Activated T-helper 17 cell treated with anti-CD3 and anti-CD28 coated beads, Interleukin-2, amount 50 U/mL, for 72 hours (primary cell): ENCODE data around the gene CPNE8. TPM values are rescaled to one million over a fixed set of nuclear protein-coding genes. Genes with fewer than 3 reads are reported as not detected.

Source experiments
- ATAC-seq: fragments of 150-1000 bp; cut with Tn5 transposase; replicated peaks from 2 replicates; pipeline ENCODE4 v1.10.0; 2021; ENCODE audit warnings: mild to moderate bottlenecking, moderate library complexity
- H3K27ac Mint-ChIP-seq: one replicate; pipeline ENCODE4 v1.8.0; 2022; ENCODE audit warnings: mixed read lengths
- H3K27me3 Mint-ChIP-seq: one replicate; pipeline ENCODE4 v1.8.0; 2022; ENCODE audit warnings: mixed read lengths
- H3K36me3 Mint-ChIP-seq: one replicate; pipeline ENCODE4 v1.8.0; 2022; ENCODE audit warnings: low read depth, mild to moderate bottlenecking, mixed read lengths
- H3K4me1 Mint-ChIP-seq: one replicate; pipeline ENCODE4 v1.8.0; 2022; ENCODE audit warnings: mixed read lengths
- H3K4me3 Mint-ChIP-seq: one replicate; pipeline ENCODE4 v1.8.0; 2022; ENCODE audit warnings: mild to moderate bottlenecking, mixed read lengths
- H3K9me3 Mint-ChIP-seq: one replicate; pipeline ENCODE4 v1.8.0; 2022; ENCODE audit warnings: mixed read lengths
- total RNA-seq, 2 donors: library from RNA; stranded (reverse); gene quantifications; one replicate each; pipeline ENCODE4 v1.2.3, GENCODE V29; 2022

Gene CPNE8
- total RNA-seq, 2 donors from 2014 or later, result 3.8 to 5.4 TPM

GRCh38 chr12:38633511-38633910 lies 271.9 kb downstream of the CPNE8 start:
- Mint-ChIP-seq H3K4me3 (no peak overlapping the region), H3K9me3 (peaks cover 6% of the 10 kb centered on the region), H3K27ac (no peak overlapping the region), H3K27me3 (no peaks in the 10 kb centered on the region), H3K4me1 (no peaks in the 10 kb centered on the region), H3K36me3 (no peaks in the 10 kb centered on the region)
- ATAC-seq, result no peak

GRCh38 chr12:38629064-38629463 lies 276.3 kb downstream of the CPNE8 start:
- Mint-ChIP-seq H3K27me3 (no peaks in the 10 kb centered on the region), H3K36me3 (no peaks in the 10 kb centered on the region), H3K9me3 (peaks cover 7% of the 10 kb centered on the region), H3K4me1 (no peaks in the 10 kb centered on the region), H3K4me3 (no peak overlapping the region), H3K27ac (no peak overlapping the region)
- ATAC-seq, result no peak

- Mint-ChIP-seq H3K36me3 (no peaks in the 10 kb centered on the region), H3K27me3 (no peaks in the 10 kb centered on the region), H3K4me1 (no peaks in the 10 kb centered on the region), H3K9me3 (peaks cover 7% of the 10 kb centered on the region), H3K4me3 (no peak overlapping the region), H3K27ac (no peak overlapping the region)
- no peak for ATAC-seq
These were observed 277.1 kb downstream of the CPNE8 start for GRCh38 chr12:38628288-38628687.

GRCh38 chr12:38625306-38625705 lies 280.1 kb downstream of the CPNE8 start:
- Mint-ChIP-seq H3K27ac (no peak overlapping the region), H3K27me3 (no peaks in the 10 kb centered on the region), H3K9me3 (peaks cover 7% of the 10 kb centered on the region), H3K36me3 (no peaks in the 10 kb centered on the region), H3K4me1 (no peaks in the 10 kb centered on the region), H3K4me3 (no peak overlapping the region)
- ATAC-seq, result no peak

GRCh38 chr12:38614171-38614570 lies 291.2 kb downstream of the CPNE8 start:
- ATAC-seq, result no peak
- Mint-ChIP-seq H3K36me3 (no peaks in the 10 kb centered on the region), H3K27me3 (no peaks in the 10 kb centered on the region), H3K9me3 (peaks cover 3% of the 10 kb centered on the region), H3K4me1 (no peaks in the 10 kb centered on the region), H3K4me3 (no peak overlapping the region), H3K27ac (no peak overlapping the region)

- no peaks in the 10 kb centered on the region for H3K36me3 Mint-ChIP-seq
- no peaks in the 10 kb centered on the region for H3K4me1 Mint-ChIP-seq
- H3K4me3 Mint-ChIP-seq, result no peak overlapping the region
- H3K9me3 Mint-ChIP-seq, result peaks cover 3% of the 10 kb centered on the region
- no peaks in the 10 kb centered on the region for H3K27me3 Mint-ChIP-seq
- no peak for ATAC-seq
- H3K27ac Mint-ChIP-seq, result no peak overlapping the region
These were observed 294.5 kb downstream of the CPNE8 start for GRCh38 chr12:38610808-38611350.

- Mint-ChIP-seq H3K4me1 (no peaks in the 10 kb centered on the region), H3K27ac (no peak overlapping the region), H3K27me3 (no peaks in the 10 kb centered on the region), H3K36me3 (no peaks in the 10 kb centered on the region), H3K4me3 (no peak overlapping the region), H3K9me3 (peaks cover 3% of the 10 kb centered on the region)
- no peak for ATAC-seq
These were observed 298.1 kb downstream of the CPNE8 start for GRCh38 chr12:38607295-38607694.
